OCI-LY3 (cell line): Measurements from ENCODE around the gene BMP7.

Experiments
- CTCF ChIP-seq: fragments of 200-600, 300-600 bp; sonication (generic); IDR thresholded peaks from 2 replicates; pipeline ENCODE4 v1.5.1; 2014; ENCODE audit warnings: antibody characterized with exemption, low read length, low read depth
- EZH2phosphoT487 ChIP-seq: fragments of 200-600 bp; shearing (Covaris generic); IDR thresholded peaks from 2 replicates; pipeline ENCODE4 v1.6.1; 2018; ENCODE audit warnings: antibody characterized with exemption, mixed run types, low read depth

GRCh38 chr20:57159945-57160610, 106.4 kb downstream of the BMP7 start:
- TF ChIP-seq CTCF (no peak), EZH2phosphoT487 (no peak)
